ENCODE data around the gene MYOD1.

The MYOD1 gene

DNA sequence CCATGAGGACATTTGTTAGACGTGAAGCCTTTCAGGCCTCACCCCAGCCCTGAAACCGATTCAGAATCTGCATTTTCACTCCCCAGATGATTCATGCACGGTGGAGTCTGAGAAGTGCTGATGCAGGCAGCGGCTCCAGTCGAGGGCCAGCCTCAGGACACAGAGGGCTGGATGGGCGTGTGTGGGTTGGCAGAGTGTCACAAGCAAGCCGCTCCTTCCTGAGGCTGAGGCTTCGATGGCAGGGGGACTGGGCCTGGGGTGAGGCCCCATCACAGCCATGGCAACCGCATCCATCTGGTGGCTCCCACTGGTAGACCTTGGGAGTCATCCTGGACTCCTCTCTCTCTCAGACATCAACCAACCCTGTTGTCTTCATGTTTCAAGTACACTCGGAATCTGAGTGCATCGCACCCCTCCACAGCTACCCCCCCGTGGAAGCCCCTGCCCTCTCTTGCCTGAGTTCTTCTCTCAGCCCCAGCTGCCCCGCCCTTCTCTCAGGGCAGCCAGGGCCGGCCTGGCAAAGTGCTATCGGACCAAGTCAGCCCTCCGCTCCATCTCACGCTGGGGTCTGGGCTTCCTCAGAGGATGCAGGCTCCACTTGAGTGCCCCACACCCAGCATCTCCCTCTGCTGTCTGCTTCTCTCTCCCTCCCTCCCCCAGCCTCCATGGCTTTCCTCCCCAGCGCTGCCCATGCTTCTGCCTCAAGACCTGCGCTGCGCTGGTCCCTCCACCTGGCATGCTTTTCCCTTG lies 25.8 kb downstream of the MYOD1 start:
- no peak for TF ChIP-seq SPI1 (IDR thresholded peaks at IDR 0.05; ENCODE audit: low read depth, low read length)
- no peak for TF ChIP-seq TAF1 (IDR thresholded peaks at IDR 0.05; ENCODE audit: low read depth, low read length)
- TF ChIP-seq POLR2AphosphoS5 (IDR thresholded peaks at IDR 0.05; ENCODE audit: low read depth, low read length) = no peak
- no peak for TF ChIP-seq POLR2A (IDR thresholded peaks at IDR 0.05; ENCODE audit: low read depth, low read length)
- TF ChIP-seq PAX5 (IDR thresholded peaks at IDR 0.05; ENCODE audit: insufficient read depth, low read length, severe bottlenecking) = no peak
- TF ChIP-seq POU2F2 (IDR thresholded peaks at IDR 0.05; ENCODE audit: low read depth, low read length) = no peak
- no peak for FAIRE-seq
- no peak for DNase-seq (ENCODE audit: insufficient read length, low spot score)

DNA sequence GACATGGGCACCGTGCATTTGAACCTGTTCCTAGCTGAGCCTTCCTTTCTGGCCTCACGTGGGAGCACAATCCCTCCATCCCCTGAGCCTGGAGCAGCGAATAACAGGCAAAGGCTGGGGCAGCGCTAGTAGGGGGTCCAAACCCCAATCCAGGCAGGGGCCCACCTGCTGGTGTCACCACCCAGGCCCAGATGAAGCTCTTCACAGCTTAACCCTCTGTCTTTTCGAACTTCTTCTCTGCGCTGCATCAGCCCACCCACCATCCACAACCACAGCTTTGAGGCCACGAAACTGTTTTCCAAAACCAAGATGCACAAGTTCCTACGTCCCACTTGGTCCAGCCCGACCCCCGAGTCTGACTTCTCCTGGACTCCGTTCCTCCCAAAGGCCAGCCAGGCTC lies 26.7 kb downstream of the MYOD1 start:
- FAIRE-seq (no peak), DNase-seq (ENCODE audit: insufficient read length, low spot score) (no peak)
- TF ChIP-seq POU2F2 (IDR thresholded peaks at IDR 0.05; ENCODE audit: low read depth, low read length) = no peak
- no peak for TF ChIP-seq POLR2A (IDR thresholded peaks at IDR 0.05; ENCODE audit: low read depth, low read length)
- TF ChIP-seq POLR2AphosphoS5 (IDR thresholded peaks at IDR 0.05; ENCODE audit: low read depth, low read length) = no peak
- no peak for TF ChIP-seq TAF1 (IDR thresholded peaks at IDR 0.05; ENCODE audit: low read depth, low read length)
- TF ChIP-seq PAX5 (IDR thresholded peaks at IDR 0.05; ENCODE audit: insufficient read depth, low read length, severe bottlenecking) = no peak
- no peak for TF ChIP-seq SPI1 (IDR thresholded peaks at IDR 0.05; ENCODE audit: low read depth, low read length)

DNA sequence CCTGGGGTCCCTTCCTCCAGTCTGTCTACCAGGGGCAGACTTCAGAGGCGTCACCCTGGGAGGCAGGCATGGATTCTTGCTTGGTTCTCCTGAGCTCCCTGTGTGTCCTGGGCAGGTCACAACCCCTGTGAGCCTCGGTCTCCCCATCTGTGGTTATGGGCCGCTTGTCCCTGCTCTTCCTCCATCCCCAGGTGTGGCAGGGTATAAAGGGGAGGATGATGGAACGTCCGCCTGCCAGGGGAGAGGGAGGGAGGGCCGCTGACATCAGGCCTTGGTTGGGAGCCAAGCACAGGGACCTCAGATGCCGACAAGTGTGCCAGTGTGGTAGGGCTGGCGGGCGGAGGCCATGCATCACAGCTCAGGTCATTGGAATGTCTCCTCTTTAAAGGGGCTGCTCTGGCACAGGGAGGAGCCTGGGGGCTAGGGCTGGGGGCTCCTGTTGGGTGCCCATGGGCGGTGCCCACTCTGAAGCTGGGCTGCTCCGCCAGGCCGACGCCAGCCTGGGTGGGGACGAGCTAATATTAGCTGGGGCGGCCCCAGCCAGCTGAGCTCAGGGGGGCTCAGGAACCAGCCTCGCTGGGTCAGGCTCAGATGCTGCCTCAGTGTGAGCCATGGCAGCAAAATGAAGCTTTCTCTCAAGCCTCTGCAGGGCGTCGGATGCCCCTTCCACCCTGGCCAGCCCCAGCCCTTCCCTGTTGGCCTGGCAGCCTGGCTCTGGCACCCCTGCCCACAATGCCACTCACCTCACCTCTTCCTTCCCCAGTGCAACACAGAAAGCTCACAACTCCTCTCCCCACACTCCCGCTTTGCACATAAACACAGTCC lies 28.0 kb downstream of the MYOD1 start:
- FAIRE-seq = no peak
- no peak for DNase-seq (ENCODE audit: insufficient read length, low spot score)
- no peak for TF ChIP-seq POLR2AphosphoS5 (IDR thresholded peaks at IDR 0.05; ENCODE audit: low read depth, low read length)
- no peak for TF ChIP-seq POU2F2 (IDR thresholded peaks at IDR 0.05; ENCODE audit: low read depth, low read length)
- no peak for TF ChIP-seq TAF1 (IDR thresholded peaks at IDR 0.05; ENCODE audit: low read depth, low read length)
- no peak for TF ChIP-seq POLR2A (IDR thresholded peaks at IDR 0.05; ENCODE audit: low read depth, low read length)
- TF ChIP-seq SPI1 (IDR thresholded peaks at IDR 0.05; ENCODE audit: low read depth, low read length) = no peak
- TF ChIP-seq PAX5 (IDR thresholded peaks at IDR 0.05; ENCODE audit: insufficient read depth, low read length, severe bottlenecking) = no peak

DNA sequence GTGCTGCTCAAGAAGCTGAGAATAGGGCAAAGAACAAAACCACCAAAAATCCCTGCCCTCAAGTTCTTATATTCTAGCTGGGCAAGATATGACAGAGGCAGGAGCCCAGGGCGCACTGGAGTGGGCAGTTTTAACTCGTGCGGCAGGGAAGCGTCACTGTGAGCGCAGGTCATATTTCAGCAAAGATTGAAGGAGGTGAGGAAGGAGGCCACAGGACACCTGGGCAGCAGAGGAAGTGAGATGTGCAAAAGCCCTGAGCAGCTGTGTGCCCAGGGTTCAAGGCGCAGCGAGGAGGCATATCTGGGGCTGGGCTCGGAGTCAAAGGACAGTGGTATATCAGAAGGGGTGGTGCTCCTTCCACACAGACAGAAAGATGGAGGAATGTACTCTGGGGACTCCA lies 28.7 kb downstream of the MYOD1 start:
- TF ChIP-seq POU2F2 (IDR thresholded peaks at IDR 0.05; ENCODE audit: low read depth, low read length) (no peak), POLR2A (IDR thresholded peaks at IDR 0.05; ENCODE audit: low read depth, low read length) (no peak), PAX5 (IDR thresholded peaks at IDR 0.05; ENCODE audit: insufficient read depth, low read length, severe bottlenecking) (no peak), POLR2AphosphoS5 (IDR thresholded peaks at IDR 0.05; ENCODE audit: low read depth, low read length) (no peak), TAF1 (IDR thresholded peaks at IDR 0.05; ENCODE audit: low read depth, low read length) (no peak), SPI1 (IDR thresholded peaks at IDR 0.05; ENCODE audit: low read depth, low read length) (no peak)
- no peak for FAIRE-seq
- no peak for DNase-seq (ENCODE audit: insufficient read length, low spot score)

DNA sequence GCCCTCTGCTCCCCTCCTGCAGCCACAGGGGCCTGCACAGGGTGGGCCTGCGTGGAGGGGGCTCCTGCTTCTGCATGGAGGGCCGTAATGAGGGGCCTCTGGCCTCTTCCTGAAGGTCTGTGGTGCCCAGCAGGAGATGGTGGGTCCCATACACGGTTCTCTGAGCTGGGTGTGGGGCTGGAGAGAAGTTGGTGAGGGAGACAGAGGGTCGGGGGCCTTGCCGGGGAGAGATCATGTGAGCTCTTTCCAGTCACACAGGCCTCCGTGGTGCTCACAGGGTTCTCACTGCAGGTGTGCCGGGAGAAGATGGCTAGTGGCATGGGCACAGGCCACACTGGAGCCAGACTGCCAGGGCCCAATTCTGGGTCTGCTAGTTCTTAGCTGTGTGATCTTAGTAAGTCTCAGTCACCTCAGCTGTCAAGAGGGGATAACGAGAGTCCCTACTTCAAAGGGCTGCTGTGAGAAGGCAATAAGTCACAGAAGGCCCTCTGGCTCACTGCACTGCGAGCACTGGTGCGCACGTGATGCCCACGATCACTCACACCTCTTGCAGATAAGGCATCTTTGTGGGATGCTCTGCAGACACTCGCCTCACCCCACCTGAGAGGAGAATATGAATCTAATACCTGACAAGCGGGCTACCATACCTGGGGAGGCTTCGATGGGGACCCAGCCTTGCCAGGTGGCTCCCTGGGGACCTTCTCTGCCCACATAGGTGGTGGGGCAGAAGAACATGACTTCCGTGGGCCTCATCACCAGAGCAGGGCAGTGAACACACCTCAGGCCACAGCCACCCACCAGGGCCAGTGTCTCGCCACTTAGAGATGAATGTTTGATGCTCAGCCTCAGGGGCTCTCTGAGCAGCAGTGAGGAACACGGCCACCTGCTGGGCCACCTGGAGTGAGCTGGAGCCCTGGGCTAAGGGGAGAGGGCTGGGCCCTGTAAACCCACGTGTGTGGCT lies 29.7 kb downstream of the MYOD1 start:
- DNase-seq (ENCODE audit: insufficient read length, low spot score) (no peak), FAIRE-seq (no peak)
- TF ChIP-seq POU2F2 (IDR thresholded peaks at IDR 0.05; ENCODE audit: low read depth, low read length) (no peak), PAX5 (IDR thresholded peaks at IDR 0.05; ENCODE audit: insufficient read depth, low read length, severe bottlenecking) (no peak), POLR2AphosphoS5 (IDR thresholded peaks at IDR 0.05; ENCODE audit: low read depth, low read length) (no peak), POLR2A (IDR thresholded peaks at IDR 0.05; ENCODE audit: low read depth, low read length) (no peak)

DNA sequence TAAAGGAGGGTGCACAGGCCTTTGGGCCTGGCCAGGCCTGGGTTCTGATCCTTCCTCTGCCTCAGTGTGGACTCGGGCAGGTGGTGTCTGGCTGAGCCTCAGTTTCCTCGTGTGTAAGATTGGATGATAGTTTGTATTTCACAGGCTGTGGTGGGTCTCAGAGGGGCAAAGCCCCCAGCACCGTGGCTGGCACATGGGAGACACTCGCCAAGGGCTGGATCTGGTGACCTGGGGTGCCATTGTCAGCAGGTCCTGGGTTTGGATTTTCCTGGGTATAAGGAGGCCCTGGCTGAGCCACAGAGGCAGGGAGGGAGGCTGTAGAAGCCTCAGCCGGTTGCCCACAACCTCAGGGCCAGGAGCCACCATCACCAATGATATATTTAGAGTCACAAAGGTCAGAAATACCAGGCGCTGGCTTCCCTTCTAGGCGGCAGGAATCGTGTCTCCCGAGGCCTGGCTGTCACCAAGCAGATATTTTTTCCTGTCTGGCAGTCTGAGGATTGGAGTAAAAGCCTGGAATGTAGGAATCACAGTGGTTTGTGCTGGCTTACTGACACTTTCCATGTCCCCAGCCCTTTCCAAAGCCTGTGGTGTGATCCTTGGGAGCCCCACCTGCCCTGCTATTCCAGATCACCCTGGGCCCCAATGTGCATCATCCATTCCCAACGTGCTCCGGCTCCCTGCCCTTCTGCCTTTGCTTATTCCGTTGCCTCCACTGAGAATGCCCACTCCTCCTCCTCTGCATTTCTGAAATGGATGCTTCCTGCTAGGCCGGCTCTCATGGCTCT lies 30.8 kb downstream of the MYOD1 start:
- FAIRE-seq (no peak), DNase-seq (ENCODE audit: insufficient read length, low spot score) (no peak)
- TF ChIP-seq PAX5 (IDR thresholded peaks at IDR 0.05; ENCODE audit: insufficient read depth, low read length, severe bottlenecking) = no peak
- no peak for TF ChIP-seq POU2F2 (IDR thresholded peaks at IDR 0.05; ENCODE audit: low read depth, low read length)
- TF ChIP-seq POLR2AphosphoS5 (IDR thresholded peaks at IDR 0.05; ENCODE audit: low read depth, low read length) = no peak
- TF ChIP-seq POLR2A (IDR thresholded peaks at IDR 0.05; ENCODE audit: low read depth, low read length) = no peak
- no peak for TF ChIP-seq TAF1 (IDR thresholded peaks at IDR 0.05; ENCODE audit: low read depth, low read length)
- no peak for TF ChIP-seq SPI1 (IDR thresholded peaks at IDR 0.05; ENCODE audit: low read depth, low read length)

DNA sequence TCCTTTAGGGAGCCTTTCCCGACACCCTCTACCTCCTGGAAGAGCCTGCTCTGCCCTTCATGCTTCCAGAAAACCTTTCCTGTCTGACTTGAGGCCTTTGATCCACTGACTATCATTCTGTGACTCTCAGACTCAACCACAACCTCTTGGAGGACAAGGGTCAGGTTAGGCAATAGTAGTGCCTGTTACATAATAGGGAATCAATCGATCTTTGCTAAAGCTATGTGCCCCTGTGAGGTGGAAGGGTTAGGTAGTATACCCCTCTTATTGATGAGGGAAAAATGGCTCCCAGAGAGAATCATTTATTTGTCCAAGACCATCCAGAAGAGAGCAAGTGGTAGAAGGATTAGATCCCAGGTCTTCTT lies 31.4 kb downstream of the MYOD1 start:
- DNase-seq (ENCODE audit: insufficient read length, low spot score) (no peak), FAIRE-seq (no peak)
- TF ChIP-seq PAX5 (IDR thresholded peaks at IDR 0.05; ENCODE audit: insufficient read depth, low read length, severe bottlenecking) = no peak
- TF ChIP-seq SPI1 (IDR thresholded peaks at IDR 0.05; ENCODE audit: low read depth, low read length) = no peak
- no peak for TF ChIP-seq TAF1 (IDR thresholded peaks at IDR 0.05; ENCODE audit: low read depth, low read length)
- no peak for TF ChIP-seq POLR2A (IDR thresholded peaks at IDR 0.05; ENCODE audit: low read depth, low read length)
- no peak for TF ChIP-seq POU2F2 (IDR thresholded peaks at IDR 0.05; ENCODE audit: low read depth, low read length)
- no peak for TF ChIP-seq POLR2AphosphoS5 (IDR thresholded peaks at IDR 0.05; ENCODE audit: low read depth, low read length)

DNA sequence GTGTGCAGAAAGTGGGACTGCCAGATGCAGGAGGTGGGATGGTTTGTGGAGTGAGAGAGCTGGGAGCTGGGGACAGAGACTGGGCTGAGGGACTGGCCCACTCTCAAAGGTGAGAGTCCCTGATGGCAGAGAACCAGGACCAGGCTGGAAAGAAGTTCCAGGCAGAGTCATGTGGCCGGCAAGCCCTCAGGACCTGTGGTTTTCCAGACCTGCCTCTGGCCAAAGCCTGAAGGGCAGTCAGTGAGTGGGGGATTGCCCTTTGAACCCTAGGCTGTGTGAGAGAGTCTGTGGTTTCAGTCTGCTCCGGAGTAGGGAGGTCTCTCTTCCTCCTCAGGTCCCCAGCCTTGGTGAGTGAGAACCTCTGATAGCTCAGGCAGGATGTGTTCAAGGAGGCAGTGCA lies 32.2 kb downstream of the MYOD1 start:
- FAIRE-seq (no peak), DNase-seq (ENCODE audit: insufficient read length, low spot score) (no peak)
- TF ChIP-seq POLR2AphosphoS5 (IDR thresholded peaks at IDR 0.05; ENCODE audit: low read depth, low read length) (no peak), POU2F2 (IDR thresholded peaks at IDR 0.05; ENCODE audit: low read depth, low read length) (no peak), SPI1 (IDR thresholded peaks at IDR 0.05; ENCODE audit: low read depth, low read length) (no peak), POLR2A (IDR thresholded peaks at IDR 0.05; ENCODE audit: low read depth, low read length) (no peak), PAX5 (IDR thresholded peaks at IDR 0.05; ENCODE audit: insufficient read depth, low read length, severe bottlenecking) (no peak), TAF1 (IDR thresholded peaks at IDR 0.05; ENCODE audit: low read depth, low read length) (no peak)
